NCI-H2196 (cell line): ENCODE results near the gene CXCL8.

Experiments used
- DNase-seq: peaks from one replicate; lab custom pipeline; 2025; ENCODE audit not compliant: unreplicated experiment; lab: John Stamatoyannopoulos, UW

The CXCL8 gene

DNA sequence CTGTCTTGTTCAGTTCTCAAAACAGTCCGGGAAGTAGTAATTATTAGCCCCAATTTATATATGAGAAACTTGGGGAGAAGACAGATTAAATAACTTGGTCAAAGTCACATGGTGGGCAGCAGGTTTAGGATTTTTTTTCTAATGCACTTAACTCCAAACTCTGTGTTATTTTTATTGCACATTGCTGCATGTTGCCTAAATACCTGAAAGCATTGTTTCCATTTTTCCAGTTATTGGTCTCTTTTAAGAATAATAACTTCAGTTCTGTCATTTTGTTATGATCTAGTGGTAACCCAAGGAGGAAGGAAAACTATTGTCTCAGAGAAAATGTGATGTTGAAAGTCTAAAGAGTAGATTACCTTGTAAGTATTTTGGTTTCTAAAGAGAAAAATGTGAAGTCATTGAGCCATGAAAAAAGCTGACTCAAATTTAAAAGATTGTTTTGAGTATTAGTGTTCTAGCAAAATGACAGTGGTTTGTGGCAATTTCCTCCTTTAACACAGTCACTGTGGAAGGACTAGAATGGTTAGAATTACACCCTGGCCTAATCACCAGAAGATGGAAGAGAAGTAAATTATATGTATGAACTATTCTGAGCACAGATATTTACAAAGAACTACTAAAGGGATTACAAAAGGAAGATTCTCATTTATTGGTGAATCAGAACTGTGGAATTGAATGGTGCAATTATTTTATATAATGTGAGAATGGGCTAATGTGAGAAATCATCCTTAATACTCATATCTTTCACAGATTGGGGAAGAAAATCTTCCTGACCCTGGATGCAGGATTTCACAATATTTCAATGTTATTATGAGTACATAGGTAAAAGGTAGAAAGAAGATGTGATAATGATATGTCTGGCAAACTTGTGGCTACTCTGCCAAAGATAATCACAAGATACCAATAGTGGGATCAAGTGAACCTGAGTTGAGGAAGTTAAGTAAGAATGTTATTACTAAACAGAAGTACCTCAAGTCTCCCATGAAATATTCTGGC is 21.7 kb upstream of the CXCL8 start:
- no peak for DNase-seq

DNA sequence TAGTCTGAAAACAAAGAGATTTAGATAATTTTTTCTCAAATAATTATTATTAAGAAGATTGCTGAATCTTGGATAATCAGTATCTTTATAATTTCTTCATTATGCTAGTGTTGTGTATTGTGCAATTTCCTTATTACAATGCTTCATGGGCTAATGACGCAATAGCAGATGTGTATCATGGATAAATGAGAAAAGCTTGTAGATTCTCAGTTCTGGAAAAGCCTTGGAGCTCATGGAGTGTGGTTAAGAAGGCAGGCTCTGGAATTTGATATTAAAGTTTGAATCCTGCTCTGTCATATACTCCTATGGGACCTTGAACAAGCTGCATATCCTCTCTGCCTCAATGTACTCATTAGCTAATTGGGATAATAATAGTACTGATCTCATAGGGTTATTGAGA is 18.9 kb upstream of the CXCL8 start:
- no peak for DNase-seq

- DNase-seq: no peak
Measured at GRCh38 chr4:73721909-73722308, 18.5 kb upstream of the CXCL8 start.

GRCh38 chr4:73723023-73723422 is 17.3 kb upstream of the CXCL8 start:
- no peak for DNase-seq

GRCh38 chr4:73723928-73724327 is 16.4 kb upstream of the CXCL8 start:
- no peak for DNase-seq

DNA sequence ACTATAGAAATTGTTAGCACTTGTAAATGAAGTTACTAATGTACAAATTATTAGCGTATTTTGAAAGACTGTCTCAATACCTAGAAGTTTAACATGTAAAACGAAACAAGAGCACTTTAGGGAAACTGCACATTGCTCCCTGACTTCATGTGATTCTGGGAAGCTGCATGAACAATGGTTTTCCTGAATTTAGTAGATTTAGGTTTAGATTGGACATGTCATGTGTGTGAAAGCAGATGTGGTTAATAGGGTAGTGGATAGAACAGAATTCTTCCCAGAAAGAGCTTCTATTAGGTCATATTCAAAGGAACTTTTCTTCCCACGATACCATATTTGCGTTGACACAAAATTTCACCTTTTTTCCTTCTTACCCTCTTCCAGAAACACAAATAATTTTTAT is 14.9 kb upstream of the CXCL8 start:
- no peak for DNase-seq

DNA sequence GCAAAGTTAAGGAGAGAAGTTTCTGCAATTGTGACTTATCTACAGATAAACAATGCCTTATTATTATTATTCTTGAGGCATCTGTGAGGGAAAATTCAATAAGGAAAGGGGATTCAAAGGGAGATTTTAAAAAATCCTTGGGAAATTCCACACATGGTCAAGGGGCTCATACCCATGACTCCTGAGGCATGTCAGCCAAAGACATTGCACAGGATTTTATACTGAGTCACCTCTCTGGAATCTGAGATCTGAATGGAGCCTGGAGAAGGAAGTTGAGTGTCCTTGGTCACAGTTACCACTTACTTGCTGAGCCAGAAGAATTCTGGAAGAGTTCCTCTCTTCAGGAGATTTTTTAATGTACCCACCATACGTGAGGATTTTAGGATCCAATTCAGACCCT is 14.4 kb upstream of the CXCL8 start:
- peak; percentile 6 for DNase-seq

DNA sequence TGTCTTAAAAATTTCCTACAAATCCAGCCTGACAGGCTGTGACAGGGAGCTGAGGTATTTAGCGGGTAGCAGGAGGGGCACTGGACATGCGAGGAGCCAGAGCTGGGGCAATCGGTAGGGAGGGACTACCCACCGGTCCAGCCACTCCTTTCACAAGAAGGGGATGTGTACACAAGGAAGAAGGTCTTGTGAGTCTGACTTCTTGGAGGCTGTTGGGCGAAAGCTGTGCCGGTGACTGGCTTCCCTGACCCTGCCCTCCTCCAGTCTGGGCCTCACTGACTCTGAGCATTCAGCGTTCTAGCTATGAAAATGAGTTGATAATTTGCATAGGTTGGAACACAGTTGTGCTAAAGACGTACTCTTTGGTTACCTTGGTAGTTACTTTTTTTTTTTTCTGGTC is 12.7 kb upstream of the CXCL8 start:
- no peak for DNase-seq

GRCh38 chr4:73728091-73728741 is 12.2 kb upstream of the CXCL8 start:
- no peak for DNase-seq

- peak; percentile 40 for DNase-seq
Measured at GRCh38 chr4:73729534-73730165, 10.7 kb upstream of the CXCL8 start.

GRCh38 chr4:73730292-73730691 is 10.1 kb upstream of the CXCL8 start:
- peak; percentile 22 for DNase-seq

GRCh38 chr4:73730867-73731266 is 9.5 kb upstream of the CXCL8 start:
- DNase-seq: no peak

- no peak for DNase-seq
Measured at GRCh38 chr4:73731968-73732610, 8.3 kb upstream of the CXCL8 start.

GRCh38 chr4:73732759-73733431 is 7.5 kb upstream of the CXCL8 start:
- no peak for DNase-seq

- DNase-seq: no peak
Measured at GRCh38 chr4:73734530-73735001, 5.8 kb upstream of the CXCL8 start.

DNA sequence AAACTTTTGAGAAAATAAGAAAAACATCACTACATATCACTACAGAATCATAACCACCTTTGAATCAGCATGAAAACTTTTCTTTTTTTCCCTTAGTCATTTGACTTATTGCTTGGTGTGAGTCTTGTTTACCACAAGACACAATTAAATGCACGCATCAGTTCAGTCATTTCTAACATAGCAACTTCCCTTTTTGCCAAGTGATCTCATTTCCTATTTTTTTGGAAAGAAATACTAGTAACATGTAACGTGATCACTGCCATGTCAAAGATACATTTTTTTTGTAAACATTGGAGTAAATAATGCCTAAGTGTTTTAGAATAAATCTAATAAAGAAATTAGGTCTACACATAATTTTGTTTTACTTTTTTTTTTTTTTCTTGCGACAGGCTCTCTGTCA is 5.1 kb upstream of the CXCL8 start:
- DNase-seq: no peak

DNA sequence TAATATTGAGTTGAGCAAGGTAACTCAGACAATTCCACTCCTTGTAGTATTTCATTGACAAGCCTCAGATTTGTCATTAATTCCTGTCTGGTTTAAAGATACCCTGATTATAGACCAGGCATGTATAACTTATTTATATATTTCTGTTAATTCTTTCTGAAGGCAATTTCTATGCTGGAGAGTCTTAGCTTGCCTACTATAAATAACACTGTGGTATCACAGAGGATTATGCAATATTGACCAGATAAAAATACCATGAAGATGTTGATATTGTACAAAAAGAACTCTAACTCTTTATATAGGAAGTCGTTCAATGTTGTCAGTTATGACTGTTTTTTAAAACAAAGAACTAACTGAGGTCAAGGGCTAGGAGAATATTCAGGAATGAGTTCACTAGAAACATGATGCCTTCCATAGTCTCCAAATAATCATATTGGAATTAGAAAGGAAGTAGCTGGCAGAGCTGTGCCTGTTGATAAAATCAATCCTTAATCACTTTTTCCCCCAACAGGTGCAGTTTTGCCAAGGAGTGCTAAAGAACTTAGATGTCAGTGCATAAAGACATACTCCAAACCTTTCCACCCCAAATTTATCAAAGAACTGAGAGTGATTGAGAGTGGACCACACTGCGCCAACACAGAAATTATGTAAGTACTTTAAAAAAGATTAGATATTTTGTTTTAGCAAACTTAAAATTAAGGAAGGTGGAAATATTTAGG is 821 bp downstream of the CXCL8 start:
- DNase-seq: no peak

- no peak for DNase-seq
Measured at GRCh38 chr4:73741750-73742489, 1.6 kb downstream of the CXCL8 start.

GRCh38 chr4:73742490-73743160 is 2.3 kb downstream of the CXCL8 start:
- DNase-seq: no peak
